Stimulated activated CD4-positive, alpha-beta T cell treated with anti-CD3 and anti-CD28 coated beads, Interleukin-12 subunit alpha, Interleukin-12 subunit beta, amount 100 ng/mL, for 24 hours (primary cell): ENCODE results near the gene TSPAN10.
"Not testable (repeated sequence)": the region's sequence is repeated elsewhere in the genome, so short reads cannot be mapped to it uniquely, and the experiment has no call there.

ENCODE experiments used
- DNase-seq, 2 experiments: peaks; one replicate each; pipeline ENCODE4 v3.0.0-alpha.2; 2020; ENCODE audit warnings: low read depth in 2 of 2

The TSPAN10 gene

DNA sequence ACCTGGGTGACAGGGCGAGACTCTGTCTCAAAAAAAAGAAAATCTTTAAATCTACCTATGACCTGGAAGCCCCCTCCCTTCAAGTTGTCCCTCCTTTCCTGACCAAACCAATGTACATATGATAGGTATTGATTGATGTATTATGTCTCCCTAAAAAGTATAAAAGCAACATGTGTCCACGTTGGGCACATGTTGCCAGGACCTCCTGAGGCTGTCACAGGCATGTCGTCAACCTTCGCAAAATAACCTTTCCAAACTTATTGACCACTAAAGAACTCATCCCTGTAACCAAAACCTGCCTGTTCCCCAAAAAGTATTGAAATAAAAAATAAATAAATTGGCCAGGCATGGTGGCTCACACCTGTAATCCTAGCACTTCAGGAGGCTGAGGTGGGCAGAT, 25.0 kb downstream of the TSPAN10 start:
- DNase-seq, result no peak

DNA sequence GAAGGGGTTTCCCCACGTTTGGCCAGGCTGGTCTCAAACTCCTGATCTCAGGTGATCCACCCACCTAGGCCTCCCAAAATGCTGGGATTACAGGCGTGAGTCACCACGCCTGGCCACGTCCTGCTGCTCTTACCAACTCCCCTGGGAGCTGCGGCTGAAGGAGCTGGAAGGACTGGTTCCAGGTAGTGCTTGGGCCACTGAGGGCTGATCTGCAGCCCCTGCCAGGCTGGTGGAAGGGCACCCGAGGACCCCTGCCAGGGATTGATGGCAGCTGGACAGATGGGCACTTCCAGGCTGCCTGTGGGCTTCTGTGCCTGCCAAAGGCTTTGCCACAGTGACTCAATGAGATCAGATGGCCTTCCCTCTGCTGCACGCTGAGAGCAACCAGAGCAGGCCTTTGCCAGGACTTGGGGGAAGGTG, 27.1 kb downstream of the TSPAN10 start:
- DNase-seq, result no peak

DNA sequence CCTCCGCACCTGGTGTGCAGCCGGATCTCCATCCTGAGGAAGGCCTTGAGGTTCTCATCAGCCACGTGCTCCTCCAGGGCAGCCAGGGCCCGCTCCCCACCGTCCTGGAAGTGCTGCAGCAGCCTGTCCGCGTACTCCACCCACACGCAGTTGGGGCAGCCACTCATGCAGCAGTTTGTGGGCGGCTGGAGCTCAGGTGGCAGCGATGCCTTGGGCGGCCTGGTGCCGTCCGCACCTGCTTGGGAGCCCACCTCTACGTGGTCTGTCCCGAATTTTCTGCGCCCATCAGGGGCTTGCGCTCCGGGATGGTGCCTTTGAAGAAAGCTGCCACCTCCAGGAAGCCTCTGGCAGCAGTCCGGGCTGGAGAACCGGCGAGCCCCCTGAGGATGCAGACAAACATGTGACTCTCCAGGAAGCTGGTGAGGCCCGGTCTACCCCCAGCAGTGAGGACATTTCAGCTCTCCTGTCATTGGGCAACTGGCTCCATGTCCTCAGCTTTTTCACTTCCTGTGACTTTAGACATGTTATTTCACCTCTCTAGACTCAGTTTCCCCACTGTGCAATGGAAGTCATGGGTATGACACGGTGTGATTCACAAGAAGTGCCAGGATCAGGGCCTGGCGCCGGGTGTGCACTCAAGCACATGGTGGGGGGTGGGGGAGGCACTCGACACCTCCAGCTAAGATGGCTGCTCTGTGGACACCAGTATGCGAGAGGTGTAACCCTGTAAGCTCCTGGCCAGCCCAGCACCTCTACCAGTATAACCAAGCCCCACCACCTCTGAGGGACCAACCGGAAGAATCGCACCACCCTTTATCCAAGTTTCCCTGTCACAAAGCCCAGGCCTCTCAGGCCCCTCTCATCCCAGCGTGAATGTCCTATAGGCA, 28.5 kb downstream of the TSPAN10 start:
- DNase-seq, result peak; percentile 43 to 64

DNA sequence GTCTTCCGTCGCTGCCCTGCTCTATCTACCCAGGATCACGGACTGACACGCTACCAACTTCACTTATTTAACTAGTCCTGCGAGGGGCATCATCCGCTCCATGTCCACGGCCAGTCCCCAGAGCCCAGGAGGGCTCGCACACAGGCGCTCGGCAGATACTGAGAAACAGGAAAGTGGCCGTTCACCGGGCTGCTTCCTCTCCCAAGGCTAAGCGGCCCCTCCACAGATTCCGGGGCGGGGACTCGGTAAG, 29.0 kb downstream of the TSPAN10 start:
- no peak for DNase-seq

GRCh38 chr17:81666342-81667191, 29.6 kb downstream of the TSPAN10 start, which contains the start of the genes CCDC137 and OXLD1:
Gene CCDC137 (plus strand): TSS chr17:81666737. CDS start chr17:81666767, 30 bp downstream.
Gene OXLD1 (minus strand): TSS chr17:81666605. CDS start chr17:81666577, 28 bp downstream.
- peak; percentile 87 to 92 for DNase-seq

DNA sequence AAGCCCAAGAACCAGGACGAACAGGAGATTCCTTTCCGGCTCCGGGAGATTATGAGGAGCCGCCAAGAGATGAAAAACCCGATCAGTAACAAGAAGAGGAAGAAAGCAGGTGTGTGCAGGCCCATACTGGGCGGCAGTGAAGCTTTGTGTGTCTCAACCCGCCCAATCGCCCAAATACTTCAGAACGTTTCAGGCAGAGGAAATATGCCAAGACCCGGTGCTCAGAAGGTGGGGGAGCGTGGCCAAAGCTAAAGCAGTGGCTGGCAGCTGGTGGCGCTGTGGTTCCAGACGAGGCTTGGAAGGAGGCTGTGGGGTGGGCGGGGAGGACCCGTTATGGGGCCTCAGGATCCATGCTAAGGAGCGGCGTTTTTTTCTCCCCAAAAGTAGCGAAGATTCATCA, 30.8 kb downstream of the TSPAN10 start:
- no peak for DNase-seq

- no peak for DNase-seq
Measured at GRCh38 chr17:81672504-81672903, 35.5 kb downstream of the TSPAN10 start.

- DNase-seq, result no peak
Measured at GRCh38 chr17:81672954-81673353, 36.0 kb downstream of the TSPAN10 start.

DNA sequence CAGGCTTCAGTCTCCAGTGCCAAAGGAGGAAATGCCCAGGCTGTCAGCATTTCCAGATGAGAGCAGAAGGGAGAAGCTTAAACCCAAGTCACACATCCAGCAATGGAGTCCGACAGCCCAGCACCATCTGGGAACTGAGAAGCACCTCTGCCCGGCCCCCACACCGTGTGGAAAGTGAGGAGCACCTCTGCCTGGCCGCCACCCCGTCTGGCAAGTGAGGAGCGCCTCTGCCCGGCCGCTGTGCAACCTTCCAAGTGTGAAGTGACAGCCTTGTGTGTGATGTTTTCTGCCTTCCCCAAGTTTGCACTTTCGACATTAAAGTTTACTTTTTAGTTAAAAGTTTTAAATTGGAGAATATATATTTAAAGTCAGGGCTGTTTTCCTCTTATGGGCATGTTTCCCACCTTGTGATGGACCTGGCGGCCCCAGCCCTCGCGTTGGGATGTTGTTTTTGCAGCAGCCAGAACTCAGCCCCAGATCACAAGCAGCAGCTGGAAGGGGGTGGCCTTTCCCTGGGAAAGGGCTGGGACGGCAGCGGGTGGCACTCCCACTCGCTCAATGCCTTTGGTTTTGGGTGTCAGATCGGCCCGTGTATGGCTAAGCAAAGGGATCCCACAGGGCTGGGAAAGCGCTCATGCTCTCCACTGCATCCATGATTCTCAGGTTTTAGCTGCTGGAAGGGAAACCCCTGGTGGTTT, 36.7 kb downstream of the TSPAN10 start:
- DNase-seq, result no peak

- not testable (repeated sequence) for DNase-seq
Measured at GRCh38 chr17:81675515-81676221, 38.7 kb downstream of the TSPAN10 start.

DNA sequence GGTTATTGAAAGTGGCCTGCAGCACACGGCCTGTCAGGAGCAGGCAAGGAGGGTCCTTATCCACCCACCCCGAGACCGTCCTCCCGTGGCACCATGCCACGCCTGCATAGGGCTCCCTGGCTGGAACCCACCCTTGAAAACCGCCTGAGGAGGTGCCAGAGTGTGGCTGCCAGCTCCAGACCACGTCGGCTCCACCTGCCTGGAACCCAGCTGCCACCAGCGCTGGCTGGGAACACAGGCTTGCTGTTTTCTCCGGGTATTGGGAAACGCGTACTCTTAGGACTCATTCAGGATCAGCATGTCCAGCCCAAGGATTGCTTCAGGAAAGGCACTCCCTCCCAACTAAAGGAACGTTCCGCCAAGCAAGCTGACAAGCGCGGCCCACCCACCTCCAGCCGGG, 39.9 kb downstream of the TSPAN10 start:
- DNase-seq, result no peak

- DNase-seq, result no peak
Measured at GRCh38 chr17:81680150-81680549, 43.2 kb downstream of the TSPAN10 start.

GRCh38 chr17:81681672-81682071, 44.7 kb downstream of the TSPAN10 start:
- DNase-seq, result no peak

DNA sequence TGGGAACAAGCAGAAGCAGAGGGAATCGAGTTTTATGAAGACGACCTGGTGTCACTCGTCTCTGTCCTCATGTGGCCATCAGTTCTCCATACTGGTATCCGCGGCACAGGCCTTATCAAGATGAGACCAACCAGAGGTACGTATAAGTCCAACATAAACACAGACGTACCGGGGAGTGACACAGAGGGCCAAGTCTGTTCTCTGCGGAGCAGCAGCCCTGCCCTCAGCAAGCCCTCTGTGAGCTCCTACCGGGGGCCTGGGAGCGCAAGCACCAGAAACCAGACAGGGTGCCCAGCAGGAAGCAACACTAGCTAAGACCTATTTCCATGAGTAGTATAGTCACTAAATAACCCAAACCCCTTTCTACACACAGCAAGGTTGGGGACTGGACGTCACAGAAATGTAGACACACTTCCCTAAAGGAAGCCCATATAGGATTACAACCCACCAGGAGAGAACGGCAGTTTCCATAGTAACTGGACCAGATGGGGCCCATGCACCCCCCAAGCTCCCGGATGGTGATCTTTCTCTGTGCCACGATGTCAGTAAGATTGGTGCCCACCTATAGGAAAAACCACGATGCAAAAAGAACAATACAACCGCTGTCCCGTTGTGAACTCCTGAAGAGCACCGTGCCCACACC, 45.7 kb downstream of the TSPAN10 start:
- DNase-seq, result no peak

GRCh38 chr17:81683208-81683583, 46.2 kb downstream of the TSPAN10 start:
- DNase-seq, result no peak

DNA sequence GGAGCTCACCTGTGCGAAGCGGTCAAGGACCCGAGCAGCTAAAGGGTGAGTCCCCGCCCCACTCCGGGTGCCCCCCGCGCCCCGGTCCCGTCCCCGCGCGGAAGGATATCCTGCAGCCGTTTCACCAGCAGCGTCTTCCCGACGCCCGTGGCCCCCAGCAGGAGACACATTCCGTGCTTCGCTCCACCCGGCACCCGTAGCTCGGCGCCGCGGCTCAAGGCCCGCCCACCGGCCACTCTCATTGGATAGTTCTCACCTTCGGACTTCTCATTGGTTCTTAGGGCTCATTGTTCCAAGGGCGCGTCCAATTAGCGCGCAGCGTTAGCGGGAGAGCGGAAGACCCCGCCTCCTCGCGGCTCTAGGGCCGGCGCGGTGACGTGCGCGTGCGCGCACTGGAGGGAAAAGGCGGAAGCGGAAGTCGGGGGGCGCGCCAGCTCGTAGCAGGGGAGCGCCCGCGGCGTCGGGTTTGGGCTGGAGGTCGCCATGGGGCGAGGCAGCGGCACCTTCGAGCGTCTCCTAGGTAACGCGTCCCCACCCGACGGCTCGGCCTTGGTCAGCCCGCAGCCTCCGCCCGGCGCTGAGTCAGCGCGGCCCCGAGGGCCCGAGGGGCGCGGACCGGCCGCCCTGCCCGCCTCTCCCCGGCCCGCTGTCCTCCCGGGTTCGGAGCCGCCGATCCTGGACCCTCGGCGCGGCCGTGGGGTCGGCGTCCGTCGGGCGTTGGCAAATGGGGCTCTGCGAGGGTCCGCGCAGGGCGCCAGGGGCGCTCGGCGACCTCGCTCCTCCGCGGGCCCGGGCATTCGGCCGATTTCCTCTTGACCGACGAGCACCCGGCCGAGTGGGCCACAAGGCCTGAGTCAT, 46.8 kb downstream of the TSPAN10 start, which contains the start of the genes ARL16 and HGS:
Gene ARL16, minus strand, starts transcription at position 214 of the 858 bp plus-strand sequence. Its CDS starts 44 bp downstream, at position 170.
Gene HGS, plus strand, starts transcription at position 428 of the 858 bp plus-strand sequence. Its CDS starts 56 bp downstream, at position 484.
- DNase-seq, result peak; percentile 97

DNA sequence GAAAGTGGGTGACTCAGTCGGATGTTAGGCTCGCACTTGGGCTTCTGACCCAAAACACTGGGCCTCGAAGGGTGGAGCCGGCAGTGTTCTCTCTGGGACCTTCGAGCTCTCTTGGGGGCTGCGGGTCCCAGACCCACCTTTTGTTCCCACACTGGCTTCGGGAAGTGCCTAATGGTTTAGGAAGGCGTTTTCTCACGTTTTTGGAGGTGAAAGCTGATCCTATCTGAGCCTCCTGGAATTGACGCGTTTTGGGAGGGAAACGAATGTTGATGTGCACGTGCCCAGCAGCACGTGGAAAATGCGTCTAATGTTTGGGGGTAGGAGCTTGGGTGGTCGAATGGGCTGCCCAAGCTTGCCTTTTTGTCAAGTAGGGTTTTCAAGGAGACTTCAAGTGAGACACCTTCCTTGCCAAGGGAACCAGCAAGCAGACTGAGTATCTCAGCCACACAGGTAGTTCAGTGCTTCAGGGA, 47.5 kb downstream of the TSPAN10 start:
- DNase-seq, result no peak

GRCh38 chr17:81685108-81685507, 48.1 kb downstream of the TSPAN10 start:
- peak in 1 of 2 experiments; percentile 28 for DNase-seq

GRCh38 chr17:81686614-81687013, 49.6 kb downstream of the TSPAN10 start:
- DNase-seq, result no peak
